Bronchial epithelial cell (primary cell): ENCODE measurements around the gene ZFR2. TPM values are rescaled to one million over a fixed set of nuclear protein-coding genes. Genes with fewer than 3 reads are reported as not detected.

Experiments used
- DNase-seq: peaks from one replicate; pipeline ENCODE4 v3.0.0-alpha.2; 2010; ENCODE audit warnings: low read depth
- FAIRE-seq: peaks from 2 replicates; lab custom pipeline; 2011; peaks lifted over from hg19 to GRCh38; lab: Jason Lieb, UNC
- H3K27me3 ChIP-seq: 2 replicates; pipeline ENCODE4 v1.5.1; 2011; ENCODE audit warnings: low read length; ENCODE audit not compliant: control insufficient read depth, insufficient read depth
- H3K36me3 ChIP-seq: 2 replicates; pipeline ENCODE4 v1.5.1; 2011; ENCODE audit warnings: low read length; ENCODE audit not compliant: control insufficient read depth, insufficient read depth
- H3K4me3 ChIP-seq: 2 replicates; pipeline ENCODE4 v1.5.1; 2011; ENCODE audit warnings: mild to moderate bottlenecking, low read depth, low read length, control low read depth
- CTCF ChIP-seq: IDR thresholded peaks from 2 replicates; pipeline ENCODE4 v1.5.1; 2011; ENCODE audit warnings: mild to moderate bottlenecking, moderate library complexity, low read length, control low read depth, inconsistent platforms; ENCODE audit not compliant: insufficient read depth, severe bottlenecking
- total RNA-seq: library from RNA; depleted of rRNA; stranded (reverse); fragments of >200 nt; gene quantifications from 2 replicates; pipeline ENCODE4 v1.2.1, GENCODE V29; 2014

The ZFR2 gene
- total RNA-seq, 1 donor from 2014 or later, result not detected

DNA sequence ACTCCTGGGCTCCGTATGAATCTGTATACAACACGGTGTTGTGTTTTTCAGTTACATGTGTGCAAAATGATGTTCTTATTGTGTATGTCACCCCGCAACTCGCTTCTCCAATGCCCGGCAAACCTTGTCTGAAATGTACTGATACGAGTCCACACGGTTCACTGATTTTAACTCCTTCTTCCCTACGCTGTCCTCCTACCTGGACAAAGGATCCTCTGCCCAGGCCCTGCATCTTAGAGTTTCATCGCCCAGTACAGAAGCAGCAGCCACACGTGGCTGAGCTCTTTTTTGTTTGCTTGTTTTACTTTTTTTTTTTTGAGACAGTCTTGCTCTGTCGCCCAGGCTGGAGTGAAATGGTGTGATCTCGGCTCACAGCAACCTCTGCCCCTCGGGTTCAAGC is 28.9 kb downstream of the ZFR2 start:
- FAIRE-seq (no peak), DNase-seq (no peak)
- Histone ChIP-seq H3K27me3 (no peaks in the 10 kb centered on the region), H3K4me3 (no peak overlapping the region), H3K36me3 (no peaks in the 10 kb centered on the region)
- no peak for TF ChIP-seq CTCF

DNA sequence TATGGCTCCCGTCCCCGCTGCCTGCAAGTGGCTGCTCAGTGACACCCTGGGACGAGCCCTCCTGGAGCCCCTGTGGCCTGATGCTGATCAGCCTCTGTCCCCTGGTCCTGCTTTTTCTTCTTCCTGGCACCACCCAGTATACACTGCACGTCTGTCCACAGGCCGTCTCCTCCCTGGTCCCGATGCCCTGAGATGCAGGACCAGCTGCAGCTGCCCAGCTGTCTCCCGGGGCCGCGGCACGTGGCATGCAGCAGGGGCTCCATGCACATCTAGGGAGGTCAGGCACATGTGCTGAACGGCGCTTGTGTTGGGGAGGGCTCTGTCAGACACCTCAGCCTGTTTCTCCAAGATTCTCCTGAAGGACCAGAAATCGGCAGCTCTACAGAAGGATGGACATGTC is 30.2 kb downstream of the ZFR2 start:
- FAIRE-seq (no peak), DNase-seq (no peak)
- Histone ChIP-seq H3K4me3 (no peak overlapping the region), H3K27me3 (no peaks in the 10 kb centered on the region), H3K36me3 (no peaks in the 10 kb centered on the region)
- TF ChIP-seq CTCF, result no peak

DNA sequence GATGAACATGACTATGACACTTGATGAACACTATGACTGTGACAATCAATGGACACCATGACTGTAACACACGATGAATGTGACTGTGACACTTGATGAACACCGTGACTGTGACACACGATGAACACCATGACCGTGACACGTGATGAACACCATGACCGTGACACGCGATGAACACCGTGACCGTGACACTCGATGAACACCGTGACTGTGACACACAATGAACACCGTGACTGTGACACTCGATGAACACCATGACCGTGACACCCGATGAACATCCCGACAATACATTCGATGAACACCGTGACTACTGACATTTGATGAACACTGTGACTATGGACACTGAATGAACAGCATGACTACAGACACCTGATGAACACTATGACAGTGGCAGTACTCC is 30.9 kb downstream of the ZFR2 start:
- Histone ChIP-seq H3K4me3 (no peak overlapping the region), H3K36me3 (no peaks in the 10 kb centered on the region), H3K27me3 (no peaks in the 10 kb centered on the region)
- DNase-seq (no peak), FAIRE-seq (no peak)
- no peak for TF ChIP-seq CTCF

DNA sequence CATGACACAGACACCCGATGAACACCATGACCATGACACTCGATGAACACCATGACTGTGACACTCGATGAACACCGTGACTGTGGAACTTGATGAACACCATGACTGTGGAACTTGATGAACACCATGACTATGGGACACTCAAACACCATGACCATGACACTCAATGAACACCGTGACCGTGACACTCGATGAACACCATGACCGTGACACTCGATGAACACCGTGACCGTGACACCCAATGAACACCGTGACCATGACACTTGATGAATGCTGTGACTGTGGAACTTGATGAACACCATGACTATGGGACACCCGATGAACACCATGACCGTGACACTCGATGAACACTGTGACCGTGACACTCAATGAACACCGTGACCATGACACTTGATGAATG is 31.5 kb downstream of the ZFR2 start:
- peak; percentile 99 for FAIRE-seq
- no peak for DNase-seq
- no peak for TF ChIP-seq CTCF

GRCh38 chr19:3836887-3837286 is 32.0 kb downstream of the ZFR2 start:
- no peak for FAIRE-seq
- TF ChIP-seq CTCF, result no peak
- Histone ChIP-seq H3K4me3 (no peak overlapping the region), H3K27me3 (no peaks in the 10 kb centered on the region), H3K36me3 (no peaks in the 10 kb centered on the region)
- no peak for DNase-seq

More for the DNA sequence above, 31.5 kb downstream of the ZFR2 start:
- no peaks in the 10 kb centered on the region for H3K36me3 ChIP-seq
- no peaks in the 10 kb centered on the region for H3K27me3 ChIP-seq
- no peak overlapping the region for H3K4me3 ChIP-seq

DNA sequence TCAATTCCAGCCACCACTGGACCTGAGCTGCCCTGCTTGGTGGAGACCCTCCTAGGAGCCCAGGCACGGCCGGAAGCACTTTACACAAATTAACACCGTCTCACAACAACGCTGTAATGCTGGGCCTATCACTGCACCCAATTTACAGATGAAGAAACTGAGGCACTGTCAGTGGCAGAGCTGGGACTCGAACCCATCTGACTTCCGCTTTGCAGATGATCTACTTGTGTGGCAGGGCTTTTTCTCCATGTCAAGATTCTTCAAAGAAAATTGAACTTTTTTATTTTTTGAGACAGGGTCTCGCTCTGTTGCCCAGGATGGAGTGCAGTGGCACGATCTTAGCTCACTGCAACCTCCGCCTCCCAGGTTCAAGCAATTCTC is 33.8 kb downstream of the ZFR2 start:
- TF ChIP-seq CTCF, result no peak
- Histone ChIP-seq H3K4me3 (no peak overlapping the region), H3K27me3 (no peaks in the 10 kb centered on the region), H3K36me3 (no peaks in the 10 kb centered on the region)
- FAIRE-seq (no peak), DNase-seq (no peak)
